Lower leg skin (tissue), 3 donors: ENCODE data around the gene TNNC1.

Source experiments
- CTCF ChIP-seq, 3 donors: fragments of 450-650 bp; IDR thresholded peaks; one replicate each; pipeline ENCODE4 v1.5.1; 2016; ENCODE audit warnings: antibody characterized with exemption in 3 of 3, mild to moderate bottlenecking in 3 of 3, moderate library complexity in 2 of 3
- POLR2A ChIP-seq, 2 donors: fragments of 450-650 bp; IDR thresholded peaks; one replicate each; pipeline ENCODE4 v1.6.1; 2016 to 2017; ENCODE audit warnings: antibody characterized with exemption in 2 of 2, mild to moderate bottlenecking in 1 of 2, moderate library complexity in 1 of 2

- TF ChIP-seq CTCF (IDR thresholded peaks at IDR 0.05) (no peak), POLR2A (IDR thresholded peaks at IDR 0.05) (no peak)
Measured at GRCh38 chr3:52441772-52442332, 12.0 kb downstream of the TNNC1 start.
